Measurements from ENCODE around the gene LNX1.

GRCh38 chr4:53586121-53586816 lies 5.0 kb downstream of the LNX1 start:
- TF ChIP-seq ETV6 (conservative IDR thresholded peaks at IDR 0.05 in 1 of 2, IDR thresholded peaks at IDR 0.05 in 1 of 2; ENCODE audit: borderline replicate concordance in 1 of 2, low read depth in 1 of 2) (no peak), CTCF (IDR thresholded peaks at IDR 0.05 in 2 of 3, conservative IDR thresholded peaks at IDR 0.05 in 1 of 3; ENCODE audit: control insufficient read depth in 2 of 3, extremely low read depth in 1 of 3, insufficient read depth in 1 of 3, low read depth in 3 of 3, low read length in 3 of 3) (no peak), TCF12 (IDR thresholded peaks at IDR 0.05; ENCODE audit: low read depth, low read length) (no peak), REST (IDR thresholded peaks at IDR 0.05; ENCODE audit: low read depth, low read length) (no peak), PML (IDR thresholded peaks at IDR 0.05; ENCODE audit: low read length) (no peak), PBX3 (IDR thresholded peaks at IDR 0.05; ENCODE audit: insufficient replicate concordance, low read depth, low read length) (no peak), CHD1 (IDR thresholded peaks at IDR 0.05; ENCODE audit: low read depth, low read length) (no peak)

Data from GM12878 (cell line).